H1 (cell line): Measurements from ENCODE around the gene QSOX1.

ENCODE experiments used
- EZH2 ChIP-seq: fragments of 200-600 bp; sonication (generic); IDR thresholded peaks from 2 replicates; pipeline ENCODE4 v1.7.1; 2012; ENCODE audit warnings: low read depth, mild to moderate bottlenecking, moderate library complexity, low read length, inconsistent platforms; ENCODE audit not compliant: severe bottlenecking
- POLR2A ChIP-seq, 2 experiments: IDR thresholded peaks; 1 replicate in 1 of 2; 2 replicates in 1 of 2; pipeline ENCODE4 v1.6.1; 2011; ENCODE audit warnings: low read depth in 2 of 2, low read length in 2 of 2, mild to moderate bottlenecking in 2 of 2; ENCODE audit errors: control extremely low read depth in 1 of 2
- TEAD4 ChIP-seq: IDR thresholded peaks from 2 replicates; pipeline ENCODE4 v1.6.1; 2012; ENCODE audit warnings: low read depth, low read length, inconsistent platforms, mixed read lengths

DNA sequence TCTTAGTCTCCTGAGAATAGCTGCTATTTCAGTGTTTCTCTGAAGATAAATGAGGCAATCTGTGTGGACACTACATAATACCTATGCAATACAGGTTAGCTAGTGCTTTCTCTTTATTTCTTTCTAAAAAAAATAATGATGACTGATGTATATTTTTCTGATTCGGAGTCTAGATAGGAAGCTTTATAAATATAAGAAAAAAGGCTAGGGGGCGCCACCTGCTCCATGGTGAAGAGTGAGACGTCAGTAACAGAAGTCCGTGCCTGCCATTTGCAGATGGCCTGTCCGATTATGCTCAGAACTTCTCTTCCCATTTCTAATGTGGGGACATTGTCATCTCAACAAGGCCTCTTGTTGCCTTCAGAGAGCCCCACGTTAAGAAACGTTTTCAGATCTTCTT, 26.4 kb downstream of the QSOX1 start:
- TF ChIP-seq TEAD4 (no peak), POLR2A (IDR thresholded peaks at IDR 0.05; ENCODE audit: control extremely low read depth in 1 of 2, low read depth in 2 of 2, low read length in 2 of 2) (no peak), EZH2 (no peak)
